GM12878 (cell line): ENCODE results near the gene SNRPA1. TPM values are rescaled to one million over a fixed set of nuclear protein-coding genes. Genes with fewer than 3 reads are reported as not detected.

Experiments used
- ATAC-seq: fragments of 200-7000 bp; cut with Tn5 transposase; 3 replicates; pipeline ENCODE4 v1.9.1; 2020; ENCODE audit warnings: mild to moderate bottlenecking, moderate library complexity
- BruUV-seq: library from RNA; stranded (reverse); fragments of 400-500 nt; replicated peaks from 2 replicates; lab custom pipeline; 2021; lab: Mats Ljungman, UMichigan
- CTCF ChIA-PET: fragments of 300-600 bp; sonication (Branson Sonifier 250); formaldehyde crosslinking; extraction: SDS; loops from one replicate; lab custom pipeline; 2021; ENCODE audit warnings: inconsistent platforms; lab: Yijun Ruan, JAX
- POLR2A ChIA-PET: fragments of 350-600 bp; formaldehyde crosslinking; extraction: SDS; loops from one replicate; lab custom pipeline; 2021; ENCODE audit warnings: inconsistent platforms; lab: Charles Lee
- RAD21 ChIA-PET: fragments of 300-600 bp; sonication (Branson Sonifier 250); formaldehyde crosslinking; loops from one replicate; lab custom pipeline; 2023; ENCODE audit warnings: antibody characterized with exemption; ENCODE audit not compliant: unreplicated experiment; lab: Charles Lee
- SMC1A ChIA-PET: fragments of 300-600 bp; sonication (Branson Sonifier 250); formaldehyde crosslinking; loops from one replicate; lab custom pipeline; 2023; ENCODE audit not compliant: unreplicated experiment, uncharacterized antibody; lab: Charles Lee
- DNase-seq: peaks from one replicate; pipeline ENCODE4 v3.0.0-alpha.2; 2011; ENCODE audit warnings: low read depth, low spot score
- FAIRE-seq: peaks from 3 replicates; lab custom pipeline; 2011; peaks lifted over from hg19 to GRCh38; lab: Jason Lieb, UNC
- H2AFZ ChIP-seq: 2 replicates; pipeline ENCODE4 v1.6.0; 2011; ENCODE audit warnings: low read depth, low read length, control low read depth; ENCODE audit not compliant: control insufficient read depth
- H3K27ac ChIP-seq: 2 replicates; pipeline ENCODE4 v1.5.1; 2011; ENCODE audit warnings: control low read depth; ENCODE audit not compliant: control insufficient read depth, insufficient read depth
- H3K27me3 ChIP-seq, 2 experiments: replicated peaks in 1 of 2; 2 replicates each; pipeline versions ENCODE4 v1.6.0 to v1.6.1; 2011; ENCODE audit warnings: low read length in 1 of 2; ENCODE audit not compliant: control insufficient read depth in 2 of 2, insufficient read depth in 2 of 2
- H3K36me3 ChIP-seq, 2 experiments: 2 replicates each; pipeline ENCODE4 v1.5.1; 2011; ENCODE audit warnings: low read length in 1 of 2; ENCODE audit not compliant: control insufficient read depth in 2 of 2, insufficient read depth in 2 of 2
- H3K4me1 ChIP-seq: 2 replicates; pipeline ENCODE4 v1.6.1; 2011; ENCODE audit warnings: mild to moderate bottlenecking, low read length, moderate library complexity, mixed read lengths; ENCODE audit not compliant: control insufficient read depth, insufficient read depth
- H3K4me2 ChIP-seq: 2 replicates; pipeline ENCODE4 v1.6.0; 2011; ENCODE audit warnings: control low read depth; ENCODE audit not compliant: control insufficient read depth, insufficient read depth
- H3K4me3 ChIP-seq: fragments of 200-600 bp; sonication (generic); 2 replicates; pipeline ENCODE4 v1.5.1; 2016
- H3K79me2 ChIP-seq: 2 replicates; pipeline ENCODE4 v1.6.0; 2011; ENCODE audit warnings: low read length; ENCODE audit not compliant: control insufficient read depth, insufficient read depth
- H3K9ac ChIP-seq: 2 replicates; pipeline ENCODE4 v1.8.0; 2011; ENCODE audit warnings: low read length, control low read depth, mixed read lengths; ENCODE audit not compliant: control insufficient read depth, insufficient read depth
- H3K9me3 ChIP-seq: replicated peaks from 3 replicates; pipeline ENCODE4 v1.5.1; 2011; ENCODE audit warnings: mild to moderate bottlenecking, low read length; ENCODE audit not compliant: control insufficient read depth, insufficient read depth
- H4K20me1 ChIP-seq: 2 replicates; pipeline ENCODE4 v1.6.0; 2011; ENCODE audit not compliant: control insufficient read depth, insufficient read depth
- E2F4 ChIP-seq: IDR thresholded peaks from 2 replicates; pipeline ENCODE4 v1.6.1; 2012; ENCODE audit warnings: low read depth, low read length, improper control_type of control experiment
- MXI1 ChIP-seq: fragments of 150-350 bp; IDR thresholded peaks from 2 replicates; pipeline ENCODE4 v1.6.1; 2011; ENCODE audit warnings: low read depth, mild to moderate bottlenecking, inconsistent platforms, low read length, improper control_type of control experiment
- WGBS: methylation state at CpG from one replicate; pipeline ENCODE4 v1.1.6; 2016; ENCODE audit warnings: low lambda C conversion rate; ENCODE audit not compliant: insufficient replicate concordance, insufficient coverage; ENCODE audit errors: missing lambda C conversion rate; 5-methylcytosine and 5-hydroxymethylcytosine counted together
- in situ Hi-C: fragments of 300-500 bp; cut with MboI; formaldehyde crosslinking; loops from 9 replicates; pipeline ENCODE4 v1.14.3; 2018; ENCODE audit warnings: mixed read lengths
- intact Hi-C: fragments of 100-400 bp; cut with micrococcal nuclease; formaldehyde crosslinking; loops from one replicate; pipeline ENCODE4 v1.14.2; 2022; ENCODE audit not compliant: unreplicated experiment
- polyA plus RNA-seq, 11 experiments: library from polyadenylated mRNA; depleted of rRNA in 4 of 11; unstranded in 6 of 11; stranded (reverse) in 5 of 11; fragments of >200 nt; fragmentation: Nextera tagmentation in 4 of 11; fragmentation: Illumina TruSeq in 1 of 11; extraction: Ambion mirVana in 4 of 11; extraction: Trizol in 1 of 11; gene quantifications; 1 replicate in 1 of 11; 2 replicates in 10 of 11; pipeline versions ENCODE4 v1.2.1 to v1.2.3, GENCODE V29; 2011 to 2016; ENCODE audit warnings: inconsistent platforms in 2 of 11, missing spikeins in 2 of 11, low read depth in 1 of 11
- total RNA-seq, 4 experiments: library from RNA; depleted of rRNA in 3 of 4; stranded (reverse); fragments of >200 nt in 3 of 4; fragmentation: Illumina TruSeq in 1 of 4; extraction: Trizol in 1 of 4; gene quantifications; 2 replicates each; pipeline versions ENCODE4 v1.2.1 to v1.2.3, GENCODE V29; 2013 to 2021

SNRPA1 gene
- total and polyA plus RNA-seq, 10 of the 15 experiments (the other 5 are each of a cell fraction or from before 2014, with no cell fraction given): 59.9 to 267 (median 161) TPM

DNA sequence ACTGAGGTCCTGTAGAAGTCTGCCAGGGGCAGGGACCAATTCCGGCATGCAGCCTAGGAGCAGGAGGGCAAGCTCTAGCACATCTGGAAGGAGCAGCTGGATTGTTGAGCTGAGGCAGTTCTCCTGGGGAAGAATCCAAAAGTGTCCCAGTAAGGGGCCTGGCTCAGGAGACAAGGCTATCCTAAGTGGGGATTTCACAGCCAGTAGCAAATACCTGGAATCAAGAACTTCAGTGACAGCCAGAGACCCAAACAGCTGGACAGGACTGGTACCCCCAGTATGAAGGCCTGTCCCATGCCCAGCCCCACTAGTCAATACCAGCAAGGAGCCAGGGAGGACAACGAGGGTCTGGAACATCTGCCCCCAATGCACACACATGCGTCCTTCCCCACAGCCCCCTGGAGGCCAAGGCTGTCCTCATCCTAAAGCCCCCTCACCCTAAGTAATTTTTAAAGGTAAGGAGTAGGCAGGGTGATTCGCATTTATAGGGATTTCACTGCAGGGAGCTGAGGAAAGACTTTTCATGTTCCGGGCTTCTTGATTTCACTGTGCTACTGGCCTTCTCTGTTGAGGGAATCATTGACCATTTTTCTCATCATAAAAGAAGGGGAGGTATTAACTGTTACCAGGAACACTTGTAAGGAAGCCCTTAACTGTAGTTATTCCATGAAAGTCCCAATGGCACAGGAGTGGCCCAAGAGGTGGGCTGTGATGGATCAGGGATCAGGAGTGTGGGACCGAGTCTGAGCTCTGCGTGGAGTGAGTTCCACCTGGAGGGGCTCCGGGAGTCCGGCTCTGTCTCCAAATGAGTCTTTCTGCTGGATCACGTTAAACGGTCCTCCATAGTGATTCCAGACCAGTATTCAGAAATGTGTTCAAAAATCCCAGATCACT lies 40.6 kb downstream of the SNRPA1 start:
- ChIA-PET POLR2A (interaction anchor here (0.6 to 0.9 kb wide), 2 partner anchors 111 to 162 kb away, joined by 3 to 5 read pairs; no protein-coding TSS in a partner anchor), SMC1A (interaction anchor here (1.5 to 4.5 kb wide), 6 partner anchors 11 to 239 kb away, joined by 4 to 38 read pairs (median 8); no protein-coding TSS in a partner anchor), CTCF (interaction anchor here (0.9 to 6.5 kb wide), 9 partner anchors 8 to 246 kb away, joined by 3 to 126 read pairs (median 34); no protein-coding TSS in a partner anchor), RAD21 (interaction anchor here (0.9 to 5.5 kb wide), 2 partner anchors 19 to 166 kb away, joined by 3 to 69 read pairs; no protein-coding TSS in a partner anchor)
- H3K27ac ChIP-seq: no peak overlapping the region
- no peak for TF ChIP-seq E2F4
- TF ChIP-seq MXI1: no peak
- intact Hi-C loops (loop anchor here (5.0 kb wide), 1 partner anchor 337 kb away; the partner anchor contains the start of gene LRRK1), in situ Hi-C loops (no loop called here)
- H3K4me2 ChIP-seq: no peak overlapping the region
- H3K27me3 ChIP-seq: no peaks in the 10 kb centered on the region
- BruUV-seq: no TSS peak
- WGBS: 68% methylated on average over 11 of the region's 11 CpGs
- DNase-seq (no peak), ATAC-seq (no peak), FAIRE-seq (no peak)
- peaks cover 6% of the 10 kb centered on the region for H3K4me1 ChIP-seq
- H3K36me3 ChIP-seq: no peaks in the 10 kb centered on the region
- no peak overlapping the region for H3K4me3 ChIP-seq
- H3K9me3 ChIP-seq: no peaks in the 10 kb centered on the region
- H3K79me2 ChIP-seq: peaks cover 18% of the 10 kb centered on the region
- H4K20me1 ChIP-seq: no peaks in the 10 kb centered on the region
- H3K9ac ChIP-seq: no peak overlapping the region
- H2AFZ ChIP-seq: no peak overlapping the region
